Gastroesophageal sphincter (tissue), 4 donors: ENCODE results near the gene MYPN. TPM values are rescaled to one million over a fixed set of nuclear protein-coding genes. Genes with fewer than 3 reads are reported as not detected.

Source experiments
- ATAC-seq: fragments of 150-250 bp; one replicate; pipeline ENCODE4 v1.9.1; 2016; ENCODE audit warnings: mild to moderate bottlenecking, moderate library complexity
- H3K27ac ChIP-seq, 4 donors: fragments of 200-600 bp; sonication (generic) in 3 of 4; 1 replicate in 3 of 4; 2 replicates in 1 of 4; pipeline ENCODE4 v1.5.1; 2016 to 2019
- H3K27me3 ChIP-seq: fragments of 200-600 bp; sonication (generic); one replicate; pipeline ENCODE4 v1.5.1; 2019
- H3K36me3 ChIP-seq, 2 donors: fragments of 200-600 bp; sonication (generic); one replicate each; pipeline ENCODE4 v1.5.1; 2019; ENCODE audit warnings: control low read depth in 1 of 2
- H3K4me1 ChIP-seq, 3 donors: fragments of 200-600 bp; sonication (generic); 1 replicate in 2 of 3; 2 replicates in 1 of 3; pipeline ENCODE4 v1.5.1; 2016 to 2019; ENCODE audit warnings: control low read depth in 2 of 3
- H3K4me3 ChIP-seq, 2 donors: fragments of 200-600 bp; sonication (generic); one replicate each; pipeline ENCODE4 v1.5.1; 2019; ENCODE audit warnings: mild to moderate bottlenecking in 1 of 2, moderate library complexity in 1 of 2
- H3K9me3 ChIP-seq, 3 donors: fragments of 200-600 bp; sonication (generic); one replicate each; pipeline ENCODE4 v1.5.1; 2017 to 2019; ENCODE audit warnings: control low read depth in 2 of 3
- EP300 ChIP-seq: sonication (generic); formaldehyde crosslinking; IDR thresholded peaks from one replicate; pipeline ENCODE4 v1.6.1; 2017; ENCODE audit warnings: antibody characterized with exemption, mild to moderate bottlenecking
- POLR2A ChIP-seq, 2 donors: fragments of 450-650 bp; IDR thresholded peaks; one replicate each; pipeline ENCODE4 v1.6.1; 2017; ENCODE audit warnings: antibody characterized with exemption in 2 of 2, mild to moderate bottlenecking in 2 of 2, moderate library complexity in 1 of 2
- POLR2AphosphoS5 ChIP-seq: sonication (generic); formaldehyde crosslinking; IDR thresholded peaks from one replicate; pipeline ENCODE4 v1.6.1; 2017; ENCODE audit warnings: antibody characterized with exemption
- WGBS, 2 donors: methylation state at CpG; one replicate each; pipeline ENCODE4 v1.1.5; 2018; ENCODE audit warnings: low coverage in 1 of 2; 5-methylcytosine and 5-hydroxymethylcytosine counted together
- total RNA-seq, 4 donors: library from RNA; depleted of rRNA; stranded (reverse); fragments of >200 nt; gene quantifications; one replicate each; pipeline ENCODE4 v1.1.0, GENCODE V29; 2016
- TF ChIP-seq, protein P1 (sequence below), 4 experiments: fragments of 200-600 bp in 2 of 4; fragments of 450-650 bp in 2 of 4; sonication (generic) in 1 of 4; IDR thresholded peaks; one replicate each; pipeline ENCODE4 v1.5.1; 2017 to 2019; ENCODE audit warnings: antibody characterized with exemption in 4 of 4, mild to moderate bottlenecking in 2 of 4, moderate library complexity in 2 of 4

The MYPN gene
- total RNA-seq, 4 donors from 2014 or later, result 0.79 to 1.9 TPM; not detected in 2

DNA sequence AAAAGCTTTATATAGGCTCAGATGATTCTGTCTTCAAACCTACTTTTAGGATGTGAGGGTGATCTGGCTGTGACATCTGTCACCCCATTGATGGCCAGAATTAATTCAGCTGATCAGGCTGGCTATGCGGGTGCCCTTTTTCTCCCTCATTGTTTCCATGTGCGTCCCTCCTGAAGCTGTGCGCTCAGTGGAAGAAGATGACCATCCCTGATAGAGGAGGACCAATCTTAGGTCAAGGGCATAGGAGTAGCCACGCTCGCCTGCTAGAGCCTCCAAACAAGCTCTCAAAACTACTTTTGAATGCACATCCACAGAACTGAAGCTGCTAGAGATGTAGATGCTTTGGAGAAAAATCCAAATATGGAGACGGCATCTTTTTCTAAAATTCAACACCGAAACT, 48.7 kb downstream of the MYPN start:
- no peak for ATAC-seq
- Histone ChIP-seq H3K4me1 (peaks cover 0 to 20% (median 5%) of the 10 kb centered on the region in 3 donors), H3K9me3 (no peaks in the 10 kb centered on the region), H3K36me3 (no peaks in the 10 kb centered on the region), H3K27ac (no peak overlapping the region), H3K4me3 (no peak overlapping the region), H3K27me3 (no peaks in the 10 kb centered on the region)
- WGBS, 2 donors, result 75 to 82% methylated on average over 3 to 4 of the region's 7 CpGs
- TF ChIP-seq, protein P1, sequence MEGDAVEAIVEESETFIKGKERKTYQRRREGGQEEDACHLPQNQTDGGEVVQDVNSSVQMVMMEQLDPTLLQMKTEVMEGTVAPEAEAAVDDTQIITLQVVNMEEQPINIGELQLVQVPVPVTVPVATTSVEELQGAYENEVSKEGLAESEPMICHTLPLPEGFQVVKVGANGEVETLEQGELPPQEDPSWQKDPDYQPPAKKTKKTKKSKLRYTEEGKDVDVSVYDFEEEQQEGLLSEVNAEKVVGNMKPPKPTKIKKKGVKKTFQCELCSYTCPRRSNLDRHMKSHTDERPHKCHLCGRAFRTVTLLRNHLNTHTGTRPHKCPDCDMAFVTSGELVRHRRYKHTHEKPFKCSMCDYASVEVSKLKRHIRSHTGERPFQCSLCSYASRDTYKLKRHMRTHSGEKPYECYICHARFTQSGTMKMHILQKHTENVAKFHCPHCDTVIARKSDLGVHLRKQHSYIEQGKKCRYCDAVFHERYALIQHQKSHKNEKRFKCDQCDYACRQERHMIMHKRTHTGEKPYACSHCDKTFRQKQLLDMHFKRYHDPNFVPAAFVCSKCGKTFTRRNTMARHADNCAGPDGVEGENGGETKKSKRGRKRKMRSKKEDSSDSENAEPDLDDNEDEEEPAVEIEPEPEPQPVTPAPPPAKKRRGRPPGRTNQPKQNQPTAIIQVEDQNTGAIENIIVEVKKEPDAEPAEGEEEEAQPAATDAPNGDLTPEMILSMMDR (IDR thresholded peaks at IDR 0.05), result no peak
- no peak for TF ChIP-seq POLR2AphosphoS5
- no peak for TF ChIP-seq POLR2A (IDR thresholded peaks at IDR 0.05)
- no peak for TF ChIP-seq EP300

DNA sequence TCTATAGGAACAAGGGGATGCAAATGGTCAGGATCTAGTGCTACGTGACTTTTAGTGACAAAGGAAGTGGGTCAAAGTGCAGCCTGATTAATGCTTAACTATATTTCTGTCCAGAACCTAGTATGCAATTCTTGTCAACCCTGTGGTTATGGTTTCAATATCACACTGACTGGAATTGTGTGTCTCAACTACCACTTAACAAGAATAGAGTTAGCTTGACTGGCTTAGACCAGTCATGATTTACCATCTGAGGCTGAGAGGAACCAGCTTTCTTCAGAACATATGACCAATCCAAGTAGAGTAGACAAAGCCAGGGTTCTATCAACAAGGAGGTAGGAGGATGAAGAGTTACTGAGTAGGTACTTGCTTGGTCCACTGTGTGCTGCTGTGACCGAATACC, 54.4 kb downstream of the MYPN start:
- Histone ChIP-seq H3K27me3 (no peaks in the 10 kb centered on the region), H3K9me3 (no peaks in the 10 kb centered on the region), H3K27ac (no peak overlapping the region), H3K4me1 (no peaks in the 10 kb centered on the region), H3K36me3 (no peaks in the 10 kb centered on the region), H3K4me3 (no peak overlapping the region)
- ATAC-seq, result no peak
- 55 to 100% methylated on average over 2 of the region's 2 CpGs for WGBS, 2 donors
- TF ChIP-seq POLR2A (IDR thresholded peaks at IDR 0.05), result no peak
- TF ChIP-seq, protein P1 (IDR thresholded peaks at IDR 0.05), result no peak
- no peak for TF ChIP-seq POLR2AphosphoS5
- no peak for TF ChIP-seq EP300

DNA sequence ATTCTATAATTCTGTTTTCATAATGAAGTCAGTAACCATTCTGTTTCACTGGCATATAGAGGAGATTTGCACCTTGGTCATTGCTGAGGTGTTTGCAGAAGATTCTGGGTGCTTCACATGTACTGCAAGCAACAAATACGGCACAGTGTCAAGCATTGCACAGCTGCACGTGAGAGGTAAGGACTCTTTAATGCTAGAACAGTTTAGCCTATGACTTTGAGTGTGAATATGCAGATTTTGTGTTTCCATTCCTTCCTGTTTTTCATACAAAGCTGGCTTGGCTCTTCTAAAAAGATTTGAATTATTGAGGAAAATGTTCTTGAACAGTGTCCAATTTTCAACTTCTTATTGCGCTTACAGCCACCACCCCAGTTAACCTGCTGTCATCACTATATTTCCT, 56.4 kb downstream of the MYPN start:
- H3K36me3 ChIP-seq, result no peaks in the 10 kb centered on the region
- TF ChIP-seq POLR2AphosphoS5, result no peak
- TF ChIP-seq, protein P1 (IDR thresholded peaks at IDR 0.05), result no peak
- TF ChIP-seq POLR2A (IDR thresholded peaks at IDR 0.05), result no peak
- no peak for TF ChIP-seq EP300
- H3K27ac ChIP-seq, result no peak overlapping the region
- H3K4me3 ChIP-seq, result no peak overlapping the region
- ATAC-seq, result no peak
- WGBS, 2 donors, result 54 to 66% methylated on average over 3 of the region's 3 CpGs
- H3K27me3 ChIP-seq, result no peaks in the 10 kb centered on the region
- no peaks in the 10 kb centered on the region for H3K9me3 ChIP-seq
- no peaks in the 10 kb centered on the region for H3K4me1 ChIP-seq

DNA sequence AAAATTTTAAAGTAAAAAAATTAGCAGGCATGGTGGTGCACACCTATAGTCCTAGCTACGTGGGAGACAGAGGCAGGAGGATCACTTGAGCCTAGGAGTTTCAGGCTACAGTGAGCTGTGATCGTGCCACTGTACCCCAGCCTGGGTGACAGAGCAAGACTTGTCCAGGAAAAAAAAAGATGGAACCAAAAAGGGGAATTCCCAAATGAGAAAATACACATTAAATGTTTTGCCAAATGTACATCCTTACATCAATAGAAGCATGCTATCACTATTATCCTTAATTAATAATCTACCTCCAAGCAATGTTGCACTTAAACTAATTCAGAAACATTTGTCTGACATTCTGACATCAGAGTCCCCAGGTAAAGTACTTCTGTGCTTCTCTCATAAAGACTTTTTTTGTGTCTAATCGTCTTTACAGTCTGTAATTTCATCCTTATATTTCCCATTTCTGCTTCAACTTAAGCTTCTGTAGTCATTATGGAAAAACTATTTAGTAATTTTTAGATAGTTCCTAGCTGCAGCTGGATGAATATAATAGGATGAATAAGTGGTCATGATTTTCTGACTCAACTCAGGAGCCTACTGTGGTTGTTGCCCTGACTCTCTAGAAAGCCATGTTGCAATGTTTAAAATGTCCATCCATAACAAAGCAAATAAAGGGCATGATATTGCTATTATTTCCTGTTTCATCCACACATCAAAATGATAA, 57.7 kb downstream of the MYPN start:
- TF ChIP-seq POLR2AphosphoS5, result no peak
- no peak for TF ChIP-seq EP300
- TF ChIP-seq, protein P1 (IDR thresholded peaks at IDR 0.05), result no peak
- TF ChIP-seq POLR2A (IDR thresholded peaks at IDR 0.05), result no peak
- no peaks in the 10 kb centered on the region for H3K4me1 ChIP-seq
- WGBS, 2 donors, result 73 to 79% methylated on average over 1 to 3 of the region's 3 CpGs

DNA sequence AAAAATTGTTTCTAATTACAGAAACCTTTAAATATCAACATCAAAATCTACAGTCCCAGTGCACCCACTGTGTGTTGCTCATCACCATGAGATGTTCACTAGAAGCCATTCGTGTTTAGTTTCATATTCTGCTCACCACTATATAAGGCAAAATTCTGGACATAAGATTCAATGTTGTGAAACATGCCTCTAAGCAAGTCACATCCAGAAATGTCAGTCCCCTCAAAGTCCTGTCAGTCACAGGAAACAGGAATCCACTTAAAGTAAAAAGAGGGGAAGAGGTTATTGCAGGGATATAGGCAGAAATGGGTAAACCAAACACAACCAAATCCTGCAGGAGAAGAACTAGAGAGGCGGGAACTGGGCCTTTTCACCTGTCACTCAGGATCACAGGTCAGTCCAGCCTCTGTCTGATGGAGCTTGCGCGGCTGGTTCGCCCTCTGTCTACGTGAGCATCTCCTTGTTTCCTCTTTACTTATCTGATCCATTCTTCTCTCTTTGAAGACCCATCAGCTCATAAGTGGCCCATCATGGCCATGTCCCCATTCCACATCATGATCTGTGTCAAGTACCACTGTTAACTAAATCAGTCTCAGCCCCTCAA, 58.4 kb downstream of the MYPN start:
- 91 to 94% methylated on average over 5 to 6 of the region's 6 CpGs for WGBS, 2 donors
- H3K36me3 ChIP-seq, result no peaks in the 10 kb centered on the region

More for the DNA sequence above, 57.7 kb downstream of the MYPN start:
- no peaks in the 10 kb centered on the region for H3K36me3 ChIP-seq
- no peaks in the 10 kb centered on the region for H3K27me3 ChIP-seq
- no peak overlapping the region for H3K27ac ChIP-seq
- H3K4me3 ChIP-seq, result no peak overlapping the region
- no peak for ATAC-seq
- no peaks in the 10 kb centered on the region for H3K9me3 ChIP-seq

More for the DNA sequence above, 58.4 kb downstream of the MYPN start:
- no peak overlapping the region for H3K27ac ChIP-seq
- no peaks in the 10 kb centered on the region for H3K4me1 ChIP-seq
- TF ChIP-seq POLR2A (IDR thresholded peaks at IDR 0.05), result no peak
- no peaks in the 10 kb centered on the region for H3K9me3 ChIP-seq
- no peaks in the 10 kb centered on the region for H3K27me3 ChIP-seq
- no peak for ATAC-seq
- no peak overlapping the region for H3K4me3 ChIP-seq
